Measurements from ENCODE around the gene CYP26B1.

CYP26B1 gene

GRCh38 chr2:72145289-72145657, 2.4 kb downstream of the CYP26B1 start:
- Histone ChIP-seq H3K4me3 (replicated peaks; ENCODE audit: low read depth, low read length) (no peak overlapping the region), H3K36me3 (ENCODE audit: control insufficient read depth, insufficient read depth, low read length) (no peaks in the 10 kb centered on the region), H3K27me3 (replicated peaks; ENCODE audit: control insufficient read depth, insufficient read depth, low read length) (peaks cover 2% of the 10 kb centered on the region)
- TF ChIP-seq CTCF (IDR thresholded peaks at IDR 0.05; ENCODE audit: insufficient read depth, low read length, poor library complexity, severe bottlenecking): no peak
- DNase-seq (ENCODE audit: extremely low read depth, insufficient read length): no peak

- DNase-seq (ENCODE audit: extremely low read depth, insufficient read length): no peak
- Histone ChIP-seq H3K4me3 (replicated peaks; ENCODE audit: low read depth, low read length) (no peak overlapping the region), H3K36me3 (ENCODE audit: control insufficient read depth, insufficient read depth, low read length) (no peaks in the 10 kb centered on the region), H3K27me3 (replicated peaks; ENCODE audit: control insufficient read depth, insufficient read depth, low read length) (no peaks in the 10 kb centered on the region; the same call in 1 of the 2 replicates)
- TF ChIP-seq CTCF (IDR thresholded peaks at IDR 0.05; ENCODE audit: insufficient read depth, low read length, poor library complexity, severe bottlenecking): no peak
Observed at GRCh38 chr2:72144632-72145288, 2.9 kb downstream of the CYP26B1 start.

- no peaks in the 10 kb centered on the region for H3K36me3 ChIP-seq (ENCODE audit: control insufficient read depth, insufficient read depth, low read length)
- TF ChIP-seq CTCF (IDR thresholded peaks at IDR 0.05; ENCODE audit: insufficient read depth, low read length, poor library complexity, severe bottlenecking): no peak
- no peaks in the 10 kb centered on the region; the same call in 1 of the 2 replicates for H3K27me3 ChIP-seq (replicated peaks; ENCODE audit: control insufficient read depth, insufficient read depth, low read length)
- no peak for DNase-seq (ENCODE audit: extremely low read depth, insufficient read length)
- H3K4me3 ChIP-seq (replicated peaks; ENCODE audit: low read depth, low read length): no peak overlapping the region
Observed at GRCh38 chr2:72144274-72144631, 3.4 kb downstream of the CYP26B1 start.

DNA sequence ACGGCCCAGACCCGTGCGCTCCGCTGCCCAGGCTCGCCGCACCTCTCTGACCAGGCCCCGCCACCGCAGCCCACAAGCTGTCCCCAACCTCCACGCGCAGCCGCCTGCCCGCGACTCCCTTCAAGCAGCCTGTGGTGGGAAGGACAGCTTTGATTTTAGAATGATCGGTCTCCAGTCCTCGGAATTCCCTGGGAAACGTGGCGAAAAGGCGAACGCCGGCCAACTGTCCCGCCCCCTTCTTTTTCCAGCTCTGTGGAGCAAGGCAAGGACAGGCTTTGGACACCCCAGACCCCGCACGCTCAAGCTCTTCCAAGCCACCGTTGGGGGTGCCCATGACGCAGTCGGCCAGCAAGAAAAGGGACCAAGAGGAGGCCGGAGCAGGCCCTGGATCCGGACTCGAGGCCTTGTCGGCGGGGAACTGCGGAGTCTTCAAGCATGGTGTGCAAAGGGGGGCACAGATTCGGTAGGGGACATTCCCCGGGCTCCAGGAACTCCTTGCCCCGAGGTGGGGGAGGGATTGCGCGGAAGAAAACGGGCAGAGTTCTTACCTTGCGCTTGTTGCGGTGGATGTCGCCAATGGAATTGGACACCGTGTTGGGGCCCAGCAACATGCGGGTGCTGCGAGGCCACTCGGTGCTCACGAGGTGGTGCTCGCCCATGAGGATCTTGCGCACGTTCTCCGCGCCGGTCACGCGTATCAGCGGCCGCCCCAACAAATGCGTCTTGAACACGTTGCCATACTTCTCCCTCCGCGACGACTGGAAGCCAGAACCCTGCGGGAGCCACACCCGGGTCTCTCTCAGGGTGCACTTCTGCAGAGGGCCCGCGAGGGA, 4.0 kb downstream of the CYP26B1 start:
- no peaks in the 10 kb centered on the region; the same call in 1 of the 2 replicates for H3K27me3 ChIP-seq (replicated peaks; ENCODE audit: control insufficient read depth, insufficient read depth, low read length)
- no peak for DNase-seq (ENCODE audit: extremely low read depth, insufficient read length)
- no peak for TF ChIP-seq CTCF (IDR thresholded peaks at IDR 0.05; ENCODE audit: insufficient read depth, low read length, poor library complexity, severe bottlenecking)
- no peak overlapping the region for H3K4me3 ChIP-seq (replicated peaks; ENCODE audit: low read depth, low read length)
- H3K36me3 ChIP-seq (ENCODE audit: control insufficient read depth, insufficient read depth, low read length): no peaks in the 10 kb centered on the region

GRCh38 chr2:72142570-72143440, 4.9 kb downstream of the CYP26B1 start:
- Histone ChIP-seq H3K36me3 (ENCODE audit: control insufficient read depth, insufficient read depth, low read length) (no peaks in the 10 kb centered on the region), H3K4me3 (replicated peaks; ENCODE audit: low read depth, low read length) (no peak overlapping the region), H3K27me3 (replicated peaks; ENCODE audit: control insufficient read depth, insufficient read depth, low read length) (no peaks in the 10 kb centered on the region; the same call in 1 of the 2 replicates)
- no peak for DNase-seq (ENCODE audit: extremely low read depth, insufficient read length)
- TF ChIP-seq CTCF (IDR thresholded peaks at IDR 0.05; ENCODE audit: insufficient read depth, low read length, poor library complexity, severe bottlenecking): no peak

Measured in GM06990 (cell line).